Measurements from ENCODE around the gene KLHL25. TPM values are rescaled to one million over a fixed set of nuclear protein-coding genes. Genes with fewer than 3 reads are reported as not detected.

The KLHL25 gene
- total and polyA plus RNA-seq, 2 of the 13 experiments (the other 11 are each of a cell fraction or from before 2014, with no cell fraction given), result 3.7 to 8.2 TPM

DNA sequence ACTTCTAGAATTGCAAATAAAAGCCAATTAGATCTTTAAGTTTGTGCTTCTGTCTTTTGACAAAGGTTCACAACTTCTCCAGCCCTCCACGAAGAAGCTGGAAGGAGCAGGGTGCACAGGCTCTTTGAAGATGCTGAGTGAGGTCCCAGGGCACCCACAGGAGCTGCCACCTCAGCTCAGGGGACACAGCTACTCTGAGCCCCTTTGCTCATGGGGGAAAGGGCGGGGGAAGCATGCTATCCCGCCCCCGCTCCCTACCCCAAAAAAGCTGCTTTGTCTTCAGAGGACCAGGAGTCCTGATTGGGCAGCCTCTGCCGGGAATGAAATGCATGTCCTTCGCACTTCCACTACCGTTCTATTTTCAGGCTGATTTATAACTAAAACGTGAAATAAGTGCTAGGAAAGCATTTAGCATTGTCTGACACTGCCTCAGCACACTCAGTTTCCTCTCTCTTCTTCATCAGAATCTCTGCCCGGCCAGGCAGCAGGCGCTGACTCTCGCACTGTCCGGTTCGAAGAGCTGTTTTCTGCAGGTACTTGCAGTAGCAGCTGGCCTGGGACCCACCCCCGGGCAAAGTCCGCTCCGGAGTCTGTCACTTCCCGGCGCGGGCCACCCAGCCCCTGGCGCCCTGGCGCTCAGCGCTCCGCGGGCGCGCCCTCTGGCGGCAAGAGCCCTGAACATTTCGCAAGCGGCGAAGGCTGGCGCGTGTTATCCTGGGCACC, 45.5 kb upstream of the KLHL25 start (continued):
- TF ChIP-seq, protein P1, sequence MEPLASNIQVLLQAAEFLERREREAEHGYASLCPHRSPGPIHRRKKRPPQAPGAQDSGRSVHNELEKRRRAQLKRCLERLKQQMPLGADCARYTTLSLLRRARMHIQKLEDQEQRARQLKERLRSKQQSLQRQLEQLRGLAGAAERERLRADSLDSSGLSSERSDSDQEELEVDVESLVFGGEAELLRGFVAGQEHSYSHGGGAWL (CRISPR knock-in tag; IDR thresholded peaks at IDR 0.05), result peak; percentile 74
- TF ChIP-seq ZNF616 (CRISPR knock-in tag; IDR thresholded peaks at IDR 0.05; ENCODE audit: low read depth) (0 out of 2 replicates have a peak, but pooled peaks have one; percentile 57), TMF1 (CRISPR knock-in tag; IDR thresholded peaks at IDR 0.05; ENCODE audit: low read depth) (no peak), ZNF556 (CRISPR knock-in tag; IDR thresholded peaks at IDR 0.05; ENCODE audit: borderline replicate concordance) (peak; percentile 89; the same call in 1 of the 2 replicates), ZNF232 (CRISPR knock-in tag; IDR thresholded peaks at IDR 0.05; ENCODE audit: borderline replicate concordance) (peak; percentile 90; the same call in 1 of the 2 replicates), ZBTB21 (CRISPR knock-in tag; IDR thresholded peaks at IDR 0.05) (no peak), ZNF672 (CRISPR knock-in tag; IDR thresholded peaks at IDR 0.05) (no peak), RARG (CRISPR knock-in tag; IDR thresholded peaks at IDR 0.05; ENCODE audit: low read depth) (no peak), RFX3 (CRISPR knock-in tag; IDR thresholded peaks at IDR 0.05) (no peak), IRF1 (CRISPR knock-in tag; IDR thresholded peaks at IDR 0.05; ENCODE audit: low read depth) (no peak), ARNT (IDR thresholded peaks at IDR 0.05) (no peak), RBFOX2 (IDR thresholded peaks at IDR 0.05; ENCODE audit: low read depth, low read length) (no peak), ZNF816 (CRISPR knock-in tag; IDR thresholded peaks at IDR 0.05; ENCODE audit: borderline replicate concordance) (peak; percentile 71; the same call in 1 of the 2 replicates), ZNF350 (CRISPR knock-in tag; IDR thresholded peaks at IDR 0.05; ENCODE audit: borderline replicate concordance, low read depth) (peak; percentile 95; the same call in 1 of the 2 replicates), POLR2AphosphoS2 (IDR thresholded peaks at IDR 0.05; ENCODE audit: low read depth, low read length) (no peak), ZFP62 (CRISPR knock-in tag; IDR thresholded peaks at IDR 0.05) (no peak; the same call in 1 of the 2 replicates), GTF2F1 (IDR thresholded peaks at IDR 0.05; ENCODE audit: low read length) (no peak), SETDB1 (CRISPR knock-in tag; IDR thresholded peaks at IDR 0.05; ENCODE audit: borderline replicate concordance) (no peak), ZBTB42 (CRISPR knock-in tag; IDR thresholded peaks at IDR 0.05) (no peak), ZMYM2 (CRISPR knock-in tag; IDR thresholded peaks at IDR 0.05) (no peak), ZNF101 (CRISPR knock-in tag; IDR thresholded peaks at IDR 0.05; ENCODE audit: borderline replicate concordance, low read depth) (no peak)
- TF ChIP-seq, protein P2, sequence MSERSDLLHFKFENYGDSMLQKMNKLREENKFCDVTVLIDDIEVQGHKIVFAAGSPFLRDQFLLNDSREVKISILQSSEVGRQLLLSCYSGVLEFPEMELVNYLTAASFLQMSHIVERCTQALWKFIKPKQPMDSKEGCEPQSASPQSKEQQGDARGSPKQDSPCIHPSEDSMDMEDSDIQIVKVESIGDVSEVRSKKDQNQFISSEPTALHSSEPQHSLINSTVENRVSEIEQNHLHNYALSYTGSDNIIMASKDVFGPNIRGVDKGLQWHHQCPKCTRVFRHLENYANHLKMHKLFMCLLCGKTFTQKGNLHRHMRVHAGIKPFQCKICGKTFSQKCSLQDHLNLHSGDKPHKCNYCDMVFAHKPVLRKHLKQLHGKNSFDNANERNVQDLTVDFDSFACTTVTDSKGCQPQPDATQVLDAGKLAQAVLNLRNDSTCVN (CRISPR knock-in tag; IDR thresholded peaks at IDR 0.05; ENCODE audit: borderline replicate concordance), result 0 out of 2 replicates have a peak, but pooled peaks have one; percentile 64
- TF ChIP-seq, protein P3, sequence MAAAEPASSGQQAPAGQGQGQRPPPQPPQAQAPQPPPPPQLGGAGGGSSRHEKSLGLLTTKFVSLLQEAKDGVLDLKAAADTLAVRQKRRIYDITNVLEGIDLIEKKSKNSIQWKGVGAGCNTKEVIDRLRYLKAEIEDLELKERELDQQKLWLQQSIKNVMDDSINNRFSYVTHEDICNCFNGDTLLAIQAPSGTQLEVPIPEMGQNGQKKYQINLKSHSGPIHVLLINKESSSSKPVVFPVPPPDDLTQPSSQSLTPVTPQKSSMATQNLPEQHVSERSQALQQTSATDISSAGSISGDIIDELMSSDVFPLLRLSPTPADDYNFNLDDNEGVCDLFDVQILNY (CRISPR knock-in tag; conservative IDR thresholded peaks at IDR 0.05), result peak; percentile 46; the same call in 1 of the 2 replicates
- TF ChIP-seq, protein P4, sequence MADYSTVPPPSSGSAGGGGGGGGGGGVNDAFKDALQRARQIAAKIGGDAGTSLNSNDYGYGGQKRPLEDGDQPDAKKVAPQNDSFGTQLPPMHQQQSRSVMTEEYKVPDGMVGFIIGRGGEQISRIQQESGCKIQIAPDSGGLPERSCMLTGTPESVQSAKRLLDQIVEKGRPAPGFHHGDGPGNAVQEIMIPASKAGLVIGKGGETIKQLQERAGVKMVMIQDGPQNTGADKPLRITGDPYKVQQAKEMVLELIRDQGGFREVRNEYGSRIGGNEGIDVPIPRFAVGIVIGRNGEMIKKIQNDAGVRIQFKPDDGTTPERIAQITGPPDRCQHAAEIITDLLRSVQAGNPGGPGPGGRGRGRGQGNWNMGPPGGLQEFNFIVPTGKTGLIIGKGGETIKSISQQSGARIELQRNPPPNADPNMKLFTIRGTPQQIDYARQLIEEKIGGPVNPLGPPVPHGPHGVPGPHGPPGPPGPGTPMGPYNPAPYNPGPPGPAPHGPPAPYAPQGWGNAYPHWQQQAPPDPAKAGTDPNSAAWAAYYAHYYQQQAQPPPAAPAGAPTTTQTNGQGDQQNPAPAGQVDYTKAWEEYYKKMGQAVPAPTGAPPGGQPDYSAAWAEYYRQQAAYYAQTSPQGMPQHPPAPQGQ (CRISPR knock-in tag; IDR thresholded peaks at IDR 0.05; ENCODE audit: borderline replicate concordance), result no peak

Measured in HepG2 (cell line).